Small intestine (tissue), 7 donors: ENCODE measurements around the gene LUC7L3. TPM values are rescaled to one million over a fixed set of nuclear protein-coding genes. Genes with fewer than 3 reads are reported as not detected.
A peak's percentile ranks its signal among the peaks of the same experiment; 100 is the strongest.

Experiments
- DNase-seq, 2 donors: peaks; one replicate each; pipeline versions ENCODE4 v3.0.0 to v3.0.0-alpha.2; 2013
- FAIRE-seq: peaks from 2 replicates; lab custom pipeline; 2012; peaks lifted over from hg19 to GRCh38; lab: Jason Lieb, UNC
- H3K27ac ChIP-seq, 3 donors: one replicate each; pipeline ENCODE4 v1.5.1; 2013; ENCODE audit warnings: low read length in 2 of 3, mild to moderate bottlenecking in 2 of 3, control low read depth in 1 of 3, inconsistent platforms in 1 of 3, low read depth in 1 of 3, moderate library complexity in 1 of 3
- H3K27me3 ChIP-seq, 3 donors: one replicate each; pipeline ENCODE4 v1.6.1; 2013; ENCODE audit warnings: low read length in 3 of 3, inconsistent platforms in 1 of 3; ENCODE audit not compliant: control insufficient read depth in 3 of 3, insufficient read depth in 3 of 3
- H3K36me3 ChIP-seq, 3 donors: one replicate each; pipeline ENCODE4 v1.6.1; 2013; ENCODE audit warnings: low read length in 3 of 3, inconsistent platforms in 1 of 3, low read depth in 1 of 3, mild to moderate bottlenecking in 1 of 3, moderate library complexity in 1 of 3; ENCODE audit not compliant: control insufficient read depth in 3 of 3, insufficient read depth in 2 of 3
- H3K4me1 ChIP-seq, 3 donors: one replicate each; pipeline ENCODE4 v1.6.1; 2013; ENCODE audit warnings: low read length in 2 of 3, inconsistent platforms in 1 of 3, low read depth in 1 of 3, mild to moderate bottlenecking in 1 of 3, moderate library complexity in 1 of 3; ENCODE audit not compliant: control insufficient read depth in 3 of 3, insufficient read depth in 2 of 3
- H3K4me3 ChIP-seq, 3 donors: one replicate each; pipeline ENCODE4 v1.5.1; 2013; ENCODE audit warnings: low read length in 3 of 3, control low read depth in 1 of 3, inconsistent platforms in 1 of 3, low read depth in 1 of 3, mild to moderate bottlenecking in 1 of 3, moderate library complexity in 1 of 3
- H3K9me3 ChIP-seq, 2 donors: one replicate each; pipeline ENCODE4 v1.6.1; 2013; ENCODE audit warnings: low read depth in 1 of 2, low read length in 1 of 2; ENCODE audit not compliant: control insufficient read depth in 2 of 2, insufficient read depth in 1 of 2
- WGBS, 3 donors: extraction: QIAGEN DNeasy Blood & Tissue Kit; methylation state at CpG; one replicate each; pipeline ENCODE4 v1.1.7; 2013; 5-methylcytosine and 5-hydroxymethylcytosine counted together
- polyA plus RNA-seq, 4 donors: library from polyadenylated mRNA; stranded (reverse) in 3 of 4; unstranded in 1 of 4; fragments of 200-250 nt in 3 of 4; fragments of 120-200 nt in 1 of 4; gene quantifications; one replicate each; pipeline versions ENCODE4 v1.2.1 to v1.2.3, GENCODE V29; 2013
- donor health status: healthy with polysubstance abuse.
- donor health status: control.
- donor health status: control.
- donor health status: Bipolar disorder and iron deficiency.
- donor health status: healthy.

The LUC7L3 gene
- polyA plus RNA-seq, 4 donors: 57.4 to 466 (median 313) TPM

GRCh38 chr17:50683434-50684287 is 35.7 kb upstream of the LUC7L3 start:
- FAIRE-seq (no peak), DNase-seq (no peak)
- Histone ChIP-seq H3K36me3 (peaks cover 0 to 39% (median 0%) of the 10 kb centered on the region in 3 donors), H3K27me3 (no peaks in the 10 kb centered on the region), H3K4me3 (no peak overlapping the region), H3K4me1 (peaks cover 0 to 57% (median 7%) of the 10 kb centered on the region in 3 donors), H3K9me3 (no peaks in the 10 kb centered on the region), H3K27ac (peak overlapping the region; percentile 4 to 96 (median 69))
- WGBS, 3 donors: 88 to 91% (median 89%) methylated on average over 28 of the region's 28 CpGs

GRCh38 chr17:50684288-50684611 is 35.2 kb upstream of the LUC7L3 start:
- FAIRE-seq: no peak

GRCh38 chr17:50684612-50685333 is 34.6 kb upstream of the LUC7L3 start:
- Histone ChIP-seq H3K4me3 (no peak overlapping the region), H3K4me1 (peaks cover 0 to 67% (median 11%) of the 10 kb centered on the region in 3 donors)
- FAIRE-seq: no peak

More at GRCh38 chr17:50684288-50684611, 35.2 kb upstream of the LUC7L3 start:
- no peak overlapping the region for H3K4me3 ChIP-seq
- H3K27ac ChIP-seq: peak overlapping the region; percentile 69 to 96 (median 76)
- H3K9me3 ChIP-seq: no peaks in the 10 kb centered on the region
- H3K36me3 ChIP-seq: peaks cover 0 to 39% (median 0%) of the 10 kb centered on the region in 3 donors
- peaks cover 0 to 62% (median 7%) of the 10 kb centered on the region in 3 donors for H3K4me1 ChIP-seq
- 52 to 74% (median 59%) methylated on average over 5 of the region's 5 CpGs for WGBS, 3 donors
- DNase-seq: no peak
- H3K27me3 ChIP-seq: no peaks in the 10 kb centered on the region

GRCh38 chr17:50685334-50685665 is 34.1 kb upstream of the LUC7L3 start:
- Histone ChIP-seq H3K4me3 (no peak overlapping the region), H3K36me3 (peaks cover 0 to 39% (median 0%) of the 10 kb centered on the region in 3 donors), H3K27me3 (no peaks in the 10 kb centered on the region), H3K27ac (peak overlapping the region; percentile 95 to 96 (median 96)), H3K9me3 (no peaks in the 10 kb centered on the region), H3K4me1 (peaks cover 0 to 72% (median 14%) of the 10 kb centered on the region in 3 donors)
- 74 to 93% (median 91%) methylated on average over 1 of the region's 1 CpG for whole genome bisulfite sequencing, 3 donors
- no peak for FAIRE-seq
- DNase-seq: no peak

More at GRCh38 chr17:50684612-50685333, 34.6 kb upstream of the LUC7L3 start:
- 22 to 63% (median 38%) methylated on average over 15 of the region's 15 CpGs for WGBS, 3 donors
- no peaks in the 10 kb centered on the region for H3K9me3 ChIP-seq
- DNase-seq: peak; percentile 86 to 94
- H3K27ac ChIP-seq: peak overlapping the region; percentile 69 to 96 (median 84)
- no peaks in the 10 kb centered on the region for H3K27me3 ChIP-seq
- peaks cover 0 to 39% (median 0%) of the 10 kb centered on the region in 3 donors for H3K36me3 ChIP-seq

GRCh38 chr17:50685691-50686493 is 33.5 kb upstream of the LUC7L3 start:
- Histone ChIP-seq H3K27me3 (no peaks in the 10 kb centered on the region), H3K4me1 (peaks cover 0 to 78% (median 14%) of the 10 kb centered on the region in 3 donors), H3K36me3 (peaks cover 0 to 42% (median 0%) of the 10 kb centered on the region in 3 donors), H3K4me3 (peak overlapping the region in 1 of 3 donors; percentile 11), H3K27ac (peak overlapping the region; percentile 95 to 96 (median 96)), H3K9me3 (no peaks in the 10 kb centered on the region)
- DNase-seq (no peak), FAIRE-seq (no peak)
- WGBS, 3 donors: 42 to 73% (median 55%) methylated on average over 17 of the region's 17 CpGs

- peaks cover 0 to 42% (median 0%) of the 10 kb centered on the region in 3 donors for H3K36me3 ChIP-seq
- peak overlapping the region in 1 of 3 donors; percentile 11 for H3K4me3 ChIP-seq
- no peaks in the 10 kb centered on the region for H3K9me3 ChIP-seq
- no peak for FAIRE-seq
- 9 to 48% (median 19%) methylated on average over 14 of the region's 14 CpGs for WGBS, 3 donors
- H3K27ac ChIP-seq: peak overlapping the region; percentile 95 to 96 (median 96)
- no peaks in the 10 kb centered on the region for H3K27me3 ChIP-seq
- DNase-seq: peak; percentile 94 to 99
- H3K4me1 ChIP-seq: peaks cover 0 to 78% (median 14%) of the 10 kb centered on the region in 3 donors
Measured at GRCh38 chr17:50686494-50687199, 32.8 kb upstream of the LUC7L3 start.

GRCh38 chr17:50687200-50688066 is 32.0 kb upstream of the LUC7L3 start:
- no peak overlapping the region for H3K4me3 ChIP-seq
- H3K4me1 ChIP-seq: peaks cover 0 to 85% (median 14%) of the 10 kb centered on the region in 3 donors
- peaks cover 0 to 42% (median 0%) of the 10 kb centered on the region in 3 donors for H3K36me3 ChIP-seq
- FAIRE-seq: no peak
- DNase-seq: peak; percentile 64 to 77
- WGBS, 3 donors: 28 to 68% (median 46%) methylated on average over 16 of the region's 16 CpGs
- H3K9me3 ChIP-seq: no peaks in the 10 kb centered on the region
- no peaks in the 10 kb centered on the region for H3K27me3 ChIP-seq
- H3K27ac ChIP-seq: peak overlapping the region; percentile 90 to 96 (median 95)
